ENCODE data around the gene LYST. TPM values are rescaled to one million over a fixed set of nuclear protein-coding genes. Genes with fewer than 3 reads are reported as not detected.

Gene LYST
- polyA plus RNA-seq, 1 donor from 2014 or later = 23.4 TPM

DNA sequence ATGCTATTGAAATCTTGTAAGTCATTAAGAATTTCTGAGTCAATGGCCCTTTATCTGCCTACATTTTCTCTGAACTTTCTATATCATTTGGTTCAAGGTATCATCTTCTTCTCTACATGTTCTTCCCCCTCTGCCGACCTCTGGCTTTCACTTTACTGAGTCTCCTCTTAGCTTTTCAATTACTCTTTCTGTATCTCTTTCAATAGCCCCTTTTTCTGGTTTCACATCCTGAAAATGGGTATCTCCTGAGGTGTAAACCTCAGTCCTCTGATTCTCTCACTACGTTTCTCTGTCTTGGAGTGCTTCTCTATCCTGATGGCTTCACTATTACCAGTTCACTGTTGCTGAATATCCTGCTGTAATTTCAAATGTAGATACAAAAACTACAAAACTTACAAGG is 98.9 kb downstream of the LYST start:
- TF ChIP-seq, protein P1, sequence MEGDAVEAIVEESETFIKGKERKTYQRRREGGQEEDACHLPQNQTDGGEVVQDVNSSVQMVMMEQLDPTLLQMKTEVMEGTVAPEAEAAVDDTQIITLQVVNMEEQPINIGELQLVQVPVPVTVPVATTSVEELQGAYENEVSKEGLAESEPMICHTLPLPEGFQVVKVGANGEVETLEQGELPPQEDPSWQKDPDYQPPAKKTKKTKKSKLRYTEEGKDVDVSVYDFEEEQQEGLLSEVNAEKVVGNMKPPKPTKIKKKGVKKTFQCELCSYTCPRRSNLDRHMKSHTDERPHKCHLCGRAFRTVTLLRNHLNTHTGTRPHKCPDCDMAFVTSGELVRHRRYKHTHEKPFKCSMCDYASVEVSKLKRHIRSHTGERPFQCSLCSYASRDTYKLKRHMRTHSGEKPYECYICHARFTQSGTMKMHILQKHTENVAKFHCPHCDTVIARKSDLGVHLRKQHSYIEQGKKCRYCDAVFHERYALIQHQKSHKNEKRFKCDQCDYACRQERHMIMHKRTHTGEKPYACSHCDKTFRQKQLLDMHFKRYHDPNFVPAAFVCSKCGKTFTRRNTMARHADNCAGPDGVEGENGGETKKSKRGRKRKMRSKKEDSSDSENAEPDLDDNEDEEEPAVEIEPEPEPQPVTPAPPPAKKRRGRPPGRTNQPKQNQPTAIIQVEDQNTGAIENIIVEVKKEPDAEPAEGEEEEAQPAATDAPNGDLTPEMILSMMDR (IDR thresholded peaks at IDR 0.05; ENCODE audit: poor library complexity, severe bottlenecking) = no peak
- TF ChIP-seq EP300 (conservative IDR thresholded peaks at IDR 0.05; ENCODE audit: poor library complexity, severe bottlenecking) (no peak), TAF1 (IDR thresholded peaks at IDR 0.05; ENCODE audit: low read depth) (no peak), MXI1 (conservative IDR thresholded peaks at IDR 0.05; ENCODE audit: poor library complexity, severe bottlenecking) (no peak), SMC3 (conservative IDR thresholded peaks at IDR 0.05; ENCODE audit: poor library complexity) (no peak), EZH2 (IDR thresholded peaks at IDR 0.05; ENCODE audit: borderline replicate concordance, insufficient read depth, low read length, poor library complexity, severe bottlenecking) (no peak), RAD21 (conservative IDR thresholded peaks at IDR 0.05) (no peak), POLR2AphosphoS5 (IDR thresholded peaks at IDR 0.05) (no peak)
- TF ChIP-seq, protein P2, sequence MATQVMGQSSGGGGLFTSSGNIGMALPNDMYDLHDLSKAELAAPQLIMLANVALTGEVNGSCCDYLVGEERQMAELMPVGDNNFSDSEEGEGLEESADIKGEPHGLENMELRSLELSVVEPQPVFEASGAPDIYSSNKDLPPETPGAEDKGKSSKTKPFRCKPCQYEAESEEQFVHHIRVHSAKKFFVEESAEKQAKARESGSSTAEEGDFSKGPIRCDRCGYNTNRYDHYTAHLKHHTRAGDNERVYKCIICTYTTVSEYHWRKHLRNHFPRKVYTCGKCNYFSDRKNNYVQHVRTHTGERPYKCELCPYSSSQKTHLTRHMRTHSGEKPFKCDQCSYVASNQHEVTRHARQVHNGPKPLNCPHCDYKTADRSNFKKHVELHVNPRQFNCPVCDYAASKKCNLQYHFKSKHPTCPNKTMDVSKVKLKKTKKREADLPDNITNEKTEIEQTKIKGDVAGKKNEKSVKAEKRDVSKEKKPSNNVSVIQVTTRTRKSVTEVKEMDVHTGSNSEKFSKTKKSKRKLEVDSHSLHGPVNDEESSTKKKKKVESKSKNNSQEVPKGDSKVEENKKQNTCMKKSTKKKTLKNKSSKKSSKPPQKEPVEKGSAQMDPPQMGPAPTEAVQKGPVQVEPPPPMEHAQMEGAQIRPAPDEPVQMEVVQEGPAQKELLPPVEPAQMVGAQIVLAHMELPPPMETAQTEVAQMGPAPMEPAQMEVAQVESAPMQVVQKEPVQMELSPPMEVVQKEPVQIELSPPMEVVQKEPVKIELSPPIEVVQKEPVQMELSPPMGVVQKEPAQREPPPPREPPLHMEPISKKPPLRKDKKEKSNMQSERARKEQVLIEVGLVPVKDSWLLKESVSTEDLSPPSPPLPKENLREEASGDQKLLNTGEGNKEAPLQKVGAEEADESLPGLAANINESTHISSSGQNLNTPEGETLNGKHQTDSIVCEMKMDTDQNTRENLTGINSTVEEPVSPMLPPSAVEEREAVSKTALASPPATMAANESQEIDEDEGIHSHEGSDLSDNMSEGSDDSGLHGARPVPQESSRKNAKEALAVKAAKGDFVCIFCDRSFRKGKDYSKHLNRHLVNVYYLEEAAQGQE (IDR thresholded peaks at IDR 0.05; ENCODE audit: borderline replicate concordance) = no peak
- H3K9ac ChIP-seq (ENCODE audit: low read length) = no peak overlapping the region
- H3K4me3 ChIP-seq (ENCODE audit: low read length) = no peak overlapping the region
- no peaks in the 10 kb centered on the region for H3K79me2 ChIP-seq (replicated peaks; ENCODE audit: insufficient read depth, low read length)
- no peaks in the 10 kb centered on the region for H3K27me3 ChIP-seq (ENCODE audit: insufficient read depth, low read depth, low read length)
- no peak overlapping the region for H3K4me2 ChIP-seq (ENCODE audit: low read length)
- H3K9me3 ChIP-seq (ENCODE audit: low read length) = no peaks in the 10 kb centered on the region
- H3K36me3 ChIP-seq (ENCODE audit: insufficient read depth, low read length) = peaks cover 6% of the 10 kb centered on the region
- no peak overlapping the region for H2AFZ ChIP-seq (ENCODE audit: low read depth, low read length)
- H4K20me1 ChIP-seq (ENCODE audit: insufficient read depth) = no peaks in the 10 kb centered on the region
- no peaks in the 10 kb centered on the region for H3K9me2 ChIP-seq (ENCODE audit: insufficient read depth, low read length)
- H3K27ac ChIP-seq (ENCODE audit: low read length) = no peak overlapping the region
- no peaks in the 10 kb centered on the region for H3F3A ChIP-seq (ENCODE audit: insufficient read depth, low read length, poor library complexity, severe bottlenecking)

DNA sequence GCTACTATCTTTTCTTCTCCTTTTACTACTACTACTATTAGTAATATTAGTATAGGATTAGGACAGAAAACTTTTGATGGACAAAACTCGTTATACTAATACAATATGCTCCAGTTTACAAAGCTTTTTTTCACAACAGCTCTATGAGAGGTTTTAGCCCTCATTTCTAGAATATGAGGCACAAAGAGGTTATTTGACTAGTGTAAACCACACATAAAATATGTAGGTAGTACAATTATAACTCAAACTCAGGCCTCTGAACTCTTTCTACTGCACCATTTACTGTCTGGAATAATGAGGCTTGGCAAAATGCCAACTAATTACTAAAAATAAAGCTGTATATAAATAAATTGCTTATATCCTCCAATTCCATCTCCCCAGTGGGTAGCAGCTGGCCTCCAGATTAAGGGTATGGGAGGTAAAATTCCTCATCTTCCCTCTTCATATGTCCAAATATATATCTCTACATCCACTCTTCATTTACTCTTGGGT is 99.9 kb downstream of the LYST start:
- H3K9me2 ChIP-seq (ENCODE audit: insufficient read depth, low read length) = no peaks in the 10 kb centered on the region
- no peaks in the 10 kb centered on the region for H4K20me1 ChIP-seq (ENCODE audit: insufficient read depth)
- H3F3A ChIP-seq (ENCODE audit: insufficient read depth, low read length, poor library complexity, severe bottlenecking) = no peaks in the 10 kb centered on the region
- H3K79me2 ChIP-seq (replicated peaks; ENCODE audit: insufficient read depth, low read length) = no peaks in the 10 kb centered on the region
- no peak overlapping the region for H2AFZ ChIP-seq (ENCODE audit: low read depth, low read length)
- no peak overlapping the region for H3K4me2 ChIP-seq (ENCODE audit: low read length)
- H3K9ac ChIP-seq (ENCODE audit: low read length) = no peak overlapping the region
- H3K36me3 ChIP-seq (ENCODE audit: insufficient read depth, low read length) = peaks cover 6% of the 10 kb centered on the region
- TF ChIP-seq, protein P2 (IDR thresholded peaks at IDR 0.05; ENCODE audit: borderline replicate concordance) = no peak
- no peak for TF ChIP-seq EZH2 (IDR thresholded peaks at IDR 0.05; ENCODE audit: borderline replicate concordance, insufficient read depth, low read length, poor library complexity, severe bottlenecking)
- TF ChIP-seq SMC3 (conservative IDR thresholded peaks at IDR 0.05; ENCODE audit: poor library complexity) = no peak
- TF ChIP-seq EP300 (conservative IDR thresholded peaks at IDR 0.05; ENCODE audit: poor library complexity, severe bottlenecking) = no peak
- TF ChIP-seq MXI1 (conservative IDR thresholded peaks at IDR 0.05; ENCODE audit: poor library complexity, severe bottlenecking) = no peak
- TF ChIP-seq, protein P1 (IDR thresholded peaks at IDR 0.05; ENCODE audit: poor library complexity, severe bottlenecking) = no peak
- TF ChIP-seq RAD21 (conservative IDR thresholded peaks at IDR 0.05) = no peak
- TF ChIP-seq POLR2AphosphoS5 (IDR thresholded peaks at IDR 0.05) = no peak
- TF ChIP-seq TAF1 (IDR thresholded peaks at IDR 0.05; ENCODE audit: low read depth) = no peak
- no peak overlapping the region for H3K4me3 ChIP-seq (ENCODE audit: low read length)
- no peaks in the 10 kb centered on the region for H3K9me3 ChIP-seq (ENCODE audit: low read length)
- H3K27ac ChIP-seq (ENCODE audit: low read length) = no peak overlapping the region
- H3K27me3 ChIP-seq (ENCODE audit: insufficient read depth, low read depth, low read length) = no peaks in the 10 kb centered on the region

Data from neural cell (in vitro differentiated cells).